HFF-Myc (cell line): ENCODE data around the gene MEIOSIN.
A peak's percentile ranks its signal among the peaks of the same experiment; 100 is the strongest.
"Not testable (repeated sequence)": the region's sequence is repeated elsewhere in the genome, so short reads cannot be mapped to it uniquely, and the experiment has no call there.

Experiments used
- DNase-seq: peaks from one replicate; pipeline ENCODE4 v3.0.0-alpha.2; 2011; ENCODE audit warnings: low read depth; ENCODE audit errors: extremely low read depth
- H3K4me3 ChIP-seq: replicated peaks from 2 replicates; pipeline ENCODE4 v1.5.1; 2011; ENCODE audit warnings: low read depth, mild to moderate bottlenecking, control low read depth, low read length
- TF ChIP-seq, protein P1 (sequence below): IDR thresholded peaks from 2 replicates; pipeline ENCODE4 v1.5.1; 2012; ENCODE audit warnings: mild to moderate bottlenecking, low read depth, low read length, control low read depth; ENCODE audit errors: missing control alignments

Gene MEIOSIN

DNA sequence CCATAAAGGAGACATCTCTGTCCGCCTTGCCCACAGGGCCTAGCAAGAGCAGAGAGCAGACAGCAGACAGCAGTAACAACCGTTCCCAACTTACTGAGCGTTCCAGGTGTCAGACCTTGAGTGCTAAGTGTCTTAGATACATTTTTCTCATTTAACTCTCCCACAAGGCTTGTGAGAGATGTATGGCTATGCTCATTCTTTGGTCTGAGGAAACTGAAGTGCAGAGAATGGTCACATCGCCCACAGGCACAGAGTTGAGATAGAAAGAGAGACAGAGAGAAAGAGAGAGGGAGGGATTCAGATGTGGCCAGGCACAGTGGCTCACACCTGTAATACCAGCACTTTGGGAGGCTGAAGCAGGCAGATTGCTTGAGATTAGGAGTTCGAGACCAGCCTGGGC, 14.3 kb downstream of the MEIOSIN start:
- TF ChIP-seq, protein P1, sequence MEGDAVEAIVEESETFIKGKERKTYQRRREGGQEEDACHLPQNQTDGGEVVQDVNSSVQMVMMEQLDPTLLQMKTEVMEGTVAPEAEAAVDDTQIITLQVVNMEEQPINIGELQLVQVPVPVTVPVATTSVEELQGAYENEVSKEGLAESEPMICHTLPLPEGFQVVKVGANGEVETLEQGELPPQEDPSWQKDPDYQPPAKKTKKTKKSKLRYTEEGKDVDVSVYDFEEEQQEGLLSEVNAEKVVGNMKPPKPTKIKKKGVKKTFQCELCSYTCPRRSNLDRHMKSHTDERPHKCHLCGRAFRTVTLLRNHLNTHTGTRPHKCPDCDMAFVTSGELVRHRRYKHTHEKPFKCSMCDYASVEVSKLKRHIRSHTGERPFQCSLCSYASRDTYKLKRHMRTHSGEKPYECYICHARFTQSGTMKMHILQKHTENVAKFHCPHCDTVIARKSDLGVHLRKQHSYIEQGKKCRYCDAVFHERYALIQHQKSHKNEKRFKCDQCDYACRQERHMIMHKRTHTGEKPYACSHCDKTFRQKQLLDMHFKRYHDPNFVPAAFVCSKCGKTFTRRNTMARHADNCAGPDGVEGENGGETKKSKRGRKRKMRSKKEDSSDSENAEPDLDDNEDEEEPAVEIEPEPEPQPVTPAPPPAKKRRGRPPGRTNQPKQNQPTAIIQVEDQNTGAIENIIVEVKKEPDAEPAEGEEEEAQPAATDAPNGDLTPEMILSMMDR, result no peak
- no peak overlapping the region for H3K4me3 ChIP-seq
- DNase-seq, result no peak

DNA sequence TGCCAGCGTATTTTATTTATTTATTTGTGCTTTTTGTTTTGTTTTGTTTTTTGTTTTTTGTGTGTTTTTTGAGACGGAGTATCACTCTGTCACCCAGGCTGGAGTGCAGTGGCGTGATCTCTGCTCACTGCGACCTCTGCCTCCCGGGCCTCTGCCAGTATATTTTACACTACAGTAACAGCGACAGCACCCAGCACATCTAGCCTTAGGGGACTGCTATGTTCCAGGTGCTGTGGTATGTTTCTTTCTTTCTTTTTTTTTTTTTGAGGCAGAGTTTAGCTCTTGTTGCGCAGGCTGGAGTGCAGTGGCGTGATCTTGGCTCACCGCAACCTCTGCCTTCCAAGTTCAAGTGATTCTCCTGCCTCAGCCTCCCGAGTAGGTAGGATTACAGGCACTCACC, 18.2 kb downstream of the MEIOSIN start:
- not testable (repeated sequence) for DNase-seq, H3K4me3 ChIP-seq

DNA sequence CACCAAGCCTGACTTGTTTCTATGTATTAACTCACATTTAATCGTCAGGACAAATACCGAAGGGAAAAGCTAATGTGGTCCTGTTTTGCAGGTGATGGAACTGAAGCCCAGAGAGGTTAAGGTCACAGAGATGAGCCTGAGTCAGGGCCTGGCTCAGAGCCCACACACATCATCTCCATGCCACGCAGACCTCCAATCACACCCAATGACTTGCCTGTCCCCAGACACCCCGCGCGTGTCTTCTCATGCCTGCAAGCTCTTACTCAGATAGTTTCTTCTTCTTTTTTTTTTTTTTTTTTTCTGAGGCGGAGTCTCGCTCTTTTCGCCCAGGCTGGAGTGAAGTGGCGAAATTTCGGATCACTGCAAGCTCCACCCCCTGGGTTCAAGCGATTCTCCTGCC, 19.4 kb downstream of the MEIOSIN start:
- TF ChIP-seq, protein P1, result no peak
- H3K4me3 ChIP-seq, result no peak overlapping the region
- DNase-seq, result no peak

DNA sequence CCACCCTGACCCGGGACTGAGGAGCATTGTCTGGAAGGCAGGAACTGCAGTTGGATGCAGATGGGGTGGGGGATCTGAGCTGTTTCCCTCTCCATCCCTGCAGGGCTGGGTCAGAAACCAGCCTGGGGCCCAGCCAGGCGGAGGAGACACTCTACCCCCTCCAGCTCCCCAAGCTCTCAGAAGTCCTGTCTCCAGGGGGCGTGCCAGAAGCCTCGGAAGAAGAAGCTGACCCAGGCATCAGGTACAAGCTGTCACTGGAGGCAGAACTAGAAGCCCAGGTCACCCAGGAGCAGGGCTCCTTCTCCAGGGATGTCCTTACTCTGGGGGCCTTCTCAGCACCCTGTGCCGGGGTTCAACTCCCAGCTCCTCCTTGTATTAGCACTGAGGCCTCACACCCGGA, 20.3 kb downstream of the MEIOSIN start:
- no peak for DNase-seq
- H3K4me3 ChIP-seq, result no peak overlapping the region
- TF ChIP-seq, protein P1, result peak; percentile 31

DNA sequence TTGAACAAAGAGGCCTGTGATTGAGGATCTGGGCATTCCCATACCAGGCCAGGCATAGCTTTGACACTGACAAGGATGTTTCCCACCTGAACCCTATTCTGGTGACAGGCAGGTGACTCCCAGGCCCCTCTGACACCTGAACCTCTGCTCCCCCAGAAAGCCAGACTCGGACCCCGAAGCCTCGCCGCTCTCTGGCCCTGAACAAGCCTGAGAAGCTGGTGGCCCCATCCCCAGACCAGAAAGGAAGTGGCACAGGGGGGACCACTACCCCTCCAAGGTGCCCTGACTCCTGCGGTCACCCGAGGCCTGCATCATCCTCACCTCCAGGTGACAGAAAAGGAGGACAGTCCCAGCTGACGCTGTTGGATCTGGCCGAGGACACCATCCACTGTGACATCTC, 21.1 kb downstream of the MEIOSIN start:
- H3K4me3 ChIP-seq, result no peak overlapping the region
- DNase-seq, result no peak
- TF ChIP-seq, protein P1, result no peak

DNA sequence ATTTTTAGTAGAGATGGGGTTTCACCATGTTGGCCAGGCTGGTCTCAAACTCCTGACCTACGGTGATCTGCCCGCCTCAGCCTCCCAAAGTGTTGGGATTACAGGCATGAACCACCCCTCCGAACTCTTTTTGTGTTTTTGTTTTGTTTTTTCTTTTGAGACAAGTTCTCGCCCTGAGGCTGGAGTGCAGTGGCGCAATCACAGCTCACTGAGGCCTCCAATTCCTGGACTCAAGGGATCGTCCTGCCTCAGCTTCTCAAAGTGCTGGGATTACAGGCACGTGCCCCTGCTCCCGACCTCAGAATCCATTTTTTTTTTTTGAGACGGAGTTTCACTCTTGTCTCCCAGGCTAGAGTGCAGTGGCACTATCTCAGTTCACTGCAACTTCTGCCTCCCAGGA, 24.5 kb downstream of the MEIOSIN start:
- no peak overlapping the region for H3K4me3 ChIP-seq
- no peak for DNase-seq
- TF ChIP-seq, protein P1, result no peak

DNA sequence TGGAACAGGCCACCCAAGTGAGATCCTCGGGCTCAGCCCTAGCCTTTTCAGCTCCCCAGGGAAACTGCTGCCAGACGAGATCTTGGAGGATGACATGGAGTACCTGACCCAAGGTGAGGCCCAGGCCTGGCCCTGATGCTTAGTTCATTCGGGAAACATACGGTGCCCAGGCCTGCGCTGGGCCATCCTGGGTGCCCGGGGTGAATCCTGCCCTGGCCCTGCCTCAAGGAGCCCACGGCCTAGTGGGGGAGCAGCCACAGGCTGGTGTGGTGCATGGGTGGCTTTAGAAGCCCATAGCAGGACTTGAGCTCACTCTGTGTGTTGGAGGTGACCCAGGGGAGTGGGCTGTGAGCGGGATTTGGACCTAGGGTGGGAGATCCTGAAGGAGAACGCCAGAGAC, 25.7 kb downstream of the MEIOSIN start:
- TF ChIP-seq, protein P1, result no peak
- DNase-seq, result no peak
- no peak overlapping the region for H3K4me3 ChIP-seq
